Activated T-cell treated with anti-CD3 and anti-CD28 coated beads for 48 hours (primary cell): ENCODE data around the gene ANO1.

Source experiments
- DNase-seq: peaks from one replicate; pipeline ENCODE4 v3.0.0-alpha.2; 2020; ENCODE audit warnings: low read depth

ANO1 gene

GRCh38 chr11:70116386-70117065 is 38.4 kb downstream of the ANO1 start:
- no peak for DNase-seq

GRCh38 chr11:70117567-70118145 is 39.5 kb downstream of the ANO1 start:
- DNase-seq: no peak

- DNase-seq: no peak
Observed at GRCh38 chr11:70118642-70119041, 40.5 kb downstream of the ANO1 start.

- DNase-seq: no peak
Observed at GRCh38 chr11:70119502-70119901, 41.4 kb downstream of the ANO1 start.

GRCh38 chr11:70120674-70121073 is 42.6 kb downstream of the ANO1 start:
- no peak for DNase-seq

GRCh38 chr11:70122490-70123198 is 44.5 kb downstream of the ANO1 start:
- no peak for DNase-seq

- DNase-seq: no peak
Observed at GRCh38 chr11:70123711-70124110, 45.6 kb downstream of the ANO1 start.

- DNase-seq: no peak
Observed at GRCh38 chr11:70124321-70125000, 46.3 kb downstream of the ANO1 start.

GRCh38 chr11:70126494-70126893 is 48.4 kb downstream of the ANO1 start:
- no peak for DNase-seq

GRCh38 chr11:70127653-70128434 is 49.7 kb downstream of the ANO1 start:
- DNase-seq: no peak

- no peak for DNase-seq
Observed at GRCh38 chr11:70128435-70128906, 50.4 kb downstream of the ANO1 start.

GRCh38 chr11:70129051-70129592 is 51.0 kb downstream of the ANO1 start:
- DNase-seq: no peak

- DNase-seq: no peak
Observed at GRCh38 chr11:70130636-70131035, 52.5 kb downstream of the ANO1 start.

- DNase-seq: no peak
Observed at GRCh38 chr11:70131606-70132190, 53.6 kb downstream of the ANO1 start.

- no peak for DNase-seq
Observed at GRCh38 chr11:70132641-70133040, 54.5 kb downstream of the ANO1 start.

GRCh38 chr11:70133771-70134335 is 55.7 kb downstream of the ANO1 start:
- DNase-seq: no peak

- no peak for DNase-seq
Observed at GRCh38 chr11:70134490-70134889, 56.4 kb downstream of the ANO1 start.

GRCh38 chr11:70135142-70135541 is 57.0 kb downstream of the ANO1 start:
- DNase-seq: no peak

GRCh38 chr11:70135625-70136059 is 57.5 kb downstream of the ANO1 start:
- DNase-seq: no peak

- DNase-seq: no peak
Observed at GRCh38 chr11:70137383-70137782, 59.3 kb downstream of the ANO1 start.

- no peak for DNase-seq
Observed at GRCh38 chr11:70138403-70138802, 60.3 kb downstream of the ANO1 start.
